ENCODE results near the gene CHID1. TPM values are rescaled to one million over a fixed set of nuclear protein-coding genes. Genes with fewer than 3 reads are reported as not detected.
A peak's percentile ranks its signal among the peaks of the same experiment; 100 is the strongest.

The CHID1 gene
- total and polyA plus RNA-seq, 9 of the 15 experiments (the other 6 are each of a cell fraction or from before 2014, with no cell fraction given), result 15.1 to 108 (median 39.8) TPM

- FAIRE-seq, result no peak
- BruUV-seq (replicated peaks), result no TSS peak
- CTCF ChIA-PET (ENCODE audit: low intra/inter-chr PET ratio), result no interaction called here
- Histone ChIP-seq H3K36me3 (ENCODE audit: control insufficient read depth, insufficient read depth, low read length) (peaks cover 4% of the 10 kb centered on the region; the same call in 2 of the 3 replicates), H3K27me3 (ENCODE audit: control insufficient read depth in 2 of 2, insufficient read depth in 2 of 2, low read length in 2 of 2) (no peaks in the 10 kb centered on the region), H3K4me3 (no peak overlapping the region), H3K4me1 (replicated peaks in 1 of 2; ENCODE audit: control insufficient read depth in 2 of 2, insufficient read depth in 2 of 2, low read length in 2 of 2) (peaks cover 25 to 47% of the 10 kb centered on the region in 2 experiments), H3K9ac (ENCODE audit: insufficient read depth in 1 of 2, low read depth in 2 of 2, low read length in 2 of 2) (peak overlapping the region in 1 of 2 experiments; percentile 75; a peak in 3 of 4 replicates), H3K9me1 (ENCODE audit: control insufficient read depth, insufficient read depth, low read length) (no peaks in the 10 kb centered on the region), H3K79me2 (ENCODE audit: control insufficient read depth, insufficient read depth, low read length) (peaks cover 14% of the 10 kb centered on the region), H3K4me2 (ENCODE audit: insufficient read depth, low read length) (peak overlapping the region; percentile 28; the same call in 1 of the 2 replicates), H3K9me3 (replicated peaks; ENCODE audit: control insufficient read depth, insufficient read depth, low read depth, low read length) (no peaks in the 10 kb centered on the region), H2AFZ (ENCODE audit: low read depth, low read length) (peak overlapping the region; percentile 67), H4K20me1 (replicated peaks; ENCODE audit: control insufficient read depth, insufficient read depth, low read length) (no peaks in the 10 kb centered on the region), H3K27ac (ENCODE audit: extremely low read depth, low read depth, low read length) (no peak overlapping the region)
- intact Hi-C loops (cut with micrococcal nuclease), result loop anchor here (10.0 kb wide), 1 partner anchor 69 kb away; the partner anchor contains the start of genes POLR2L and TSPAN4
- ATAC-seq, result no peak
- TF ChIP-seq NCOA6 (IDR thresholded peaks at IDR 0.05) (no peak), RBM22 (IDR thresholded peaks at IDR 0.05; ENCODE audit: low read depth, low read length, poor library complexity, severe bottlenecking) (no peak), SNAPC5 (CRISPR knock-in tag; IDR thresholded peaks at IDR 0.05) (no peak), ZEB2 (IDR thresholded peaks at IDR 0.05) (no peak), MAX (CRISPR knock-in tag; IDR thresholded peaks at IDR 0.05) (no peak)
- WGBS (ENCODE audit: insufficient coverage, low coverage, missing lambda C conversion rate), result 63% methylated on average over 5 of the region's 5 CpGs
- POLR2A ChIA-PET, result no interaction called here
- in situ Hi-C loops (cut with MboI), result no loop called here
- no peak for DNase-seq (ENCODE audit: extremely low read depth in 1 of 4, low spot score in 3 of 4)
Measured at GRCh38 chr11:914204-914603, 3.6 kb upstream of the CHID1 start.

- peaks cover 26% of the 10 kb centered on the region for H3K79me2 ChIP-seq (ENCODE audit: control insufficient read depth, insufficient read depth, low read length)
- in situ Hi-C loops (cut with MboI) (no loop called here), intact Hi-C loops (cut with micrococcal nuclease) (loop anchor here (10.0 kb wide), 1 partner anchor 68 kb away; the partner anchor contains the start of genes POLR2L and TSPAN4)
- FAIRE-seq (no peak), DNase-seq (ENCODE audit: extremely low read depth in 1 of 4, low spot score in 3 of 4) (no peak), ATAC-seq (no peak)
- H3K27ac ChIP-seq (ENCODE audit: extremely low read depth, low read depth, low read length), result no peak overlapping the region
- no peak overlapping the region for H3K9ac ChIP-seq (ENCODE audit: insufficient read depth in 1 of 2, low read depth in 2 of 2, low read length in 2 of 2)
- 74% methylated on average over 4 of the region's 4 CpGs for WGBS (ENCODE audit: insufficient coverage, low coverage, missing lambda C conversion rate)
- H3K4me3 ChIP-seq, result no peak overlapping the region
- no peaks in the 10 kb centered on the region for H3K27me3 ChIP-seq (ENCODE audit: control insufficient read depth in 2 of 2, insufficient read depth in 2 of 2, low read length in 2 of 2)
- H3K36me3 ChIP-seq (ENCODE audit: control insufficient read depth, insufficient read depth, low read length), result peaks cover 15% of the 10 kb centered on the region; the same call in 2 of the 3 replicates
- no TSS peak for BruUV-seq (replicated peaks)
- no peaks in the 10 kb centered on the region for H3K9me1 ChIP-seq (ENCODE audit: control insufficient read depth, insufficient read depth, low read length)
- ChIA-PET POLR2A (no interaction called here), CTCF (ENCODE audit: low intra/inter-chr PET ratio) (no interaction called here)
- peaks cover 11% of the 10 kb centered on the region; the same call in 1 of the 2 replicates for H4K20me1 ChIP-seq (replicated peaks; ENCODE audit: control insufficient read depth, insufficient read depth, low read length)
- H3K4me2 ChIP-seq (ENCODE audit: insufficient read depth, low read length), result no peak overlapping the region
- peaks cover 36 to 58% of the 10 kb centered on the region in 2 experiments for H3K4me1 ChIP-seq (replicated peaks in 1 of 2; ENCODE audit: control insufficient read depth in 2 of 2, insufficient read depth in 2 of 2, low read length in 2 of 2)
- no peak overlapping the region for H2AFZ ChIP-seq (ENCODE audit: low read depth, low read length)
- H3K9me3 ChIP-seq (replicated peaks; ENCODE audit: control insufficient read depth, insufficient read depth, low read depth, low read length), result no peaks in the 10 kb centered on the region
- TF ChIP-seq ZBTB43 (CRISPR knock-in tag; IDR thresholded peaks at IDR 0.05) (no peak), ZNF146 (CRISPR knock-in tag; IDR thresholded peaks at IDR 0.05; ENCODE audit: unreplicated experiment) (no peak), SIRT6 (IDR thresholded peaks at IDR 0.05; ENCODE audit: low read depth, low read length) (no peak), PHF21A (IDR thresholded peaks at IDR 0.05; ENCODE audit: borderline replicate concordance, low read depth) (no peak), ZNF512 (tag; IDR thresholded peaks at IDR 0.05) (no peak), JUNB (CRISPR knock-in tag; conservative IDR thresholded peaks at IDR 0.05) (no peak)
Measured at GRCh38 chr11:913043-913442, 2.4 kb upstream of the CHID1 start.
